ENCODE results near the gene LRRN4.
"Not testable (repeated sequence)": the region's sequence is repeated elsewhere in the genome, so short reads cannot be mapped to it uniquely, and the experiment has no call there.

Gene LRRN4

DNA sequence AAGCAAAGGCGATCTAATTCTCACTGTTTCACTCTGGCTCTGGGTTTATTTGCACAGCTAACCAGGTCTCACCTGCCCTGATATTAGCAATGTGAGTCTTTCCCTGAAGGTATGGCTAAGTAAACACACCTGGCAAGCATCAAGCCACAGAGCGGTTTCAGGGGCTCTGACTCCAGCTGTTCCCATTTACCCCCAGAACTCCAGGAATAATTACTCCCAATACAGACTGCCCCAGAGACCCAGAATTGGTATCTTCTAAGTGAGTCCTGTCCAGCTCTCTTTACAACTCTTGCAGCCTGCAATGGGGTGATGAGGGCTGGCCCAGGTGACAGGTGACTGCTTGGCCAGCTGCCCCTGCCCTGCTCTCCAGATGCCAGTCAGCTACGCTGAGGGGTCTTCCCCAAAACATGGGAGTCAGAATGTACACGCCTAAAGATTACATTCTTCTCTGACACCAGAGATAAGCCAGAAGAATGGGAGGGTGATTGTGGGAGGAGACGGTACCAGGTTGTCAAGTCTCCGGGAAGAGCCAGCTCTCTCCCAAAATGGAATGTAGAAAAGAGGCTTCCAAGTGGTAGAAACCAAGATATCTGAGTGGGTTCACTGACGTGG, 4.9 kb upstream of the LRRN4 start:
- DNase-seq (ENCODE audit: low read depth): no peak

- no peak for DNase-seq (ENCODE audit: low read depth)
These were observed 3.8 kb upstream of the LRRN4 start for GRCh38 chr20:6057691-6058090.

- no peak for DNase-seq (ENCODE audit: low read depth)
These were observed 3.3 kb upstream of the LRRN4 start for GRCh38 chr20:6057139-6057538.

DNA sequence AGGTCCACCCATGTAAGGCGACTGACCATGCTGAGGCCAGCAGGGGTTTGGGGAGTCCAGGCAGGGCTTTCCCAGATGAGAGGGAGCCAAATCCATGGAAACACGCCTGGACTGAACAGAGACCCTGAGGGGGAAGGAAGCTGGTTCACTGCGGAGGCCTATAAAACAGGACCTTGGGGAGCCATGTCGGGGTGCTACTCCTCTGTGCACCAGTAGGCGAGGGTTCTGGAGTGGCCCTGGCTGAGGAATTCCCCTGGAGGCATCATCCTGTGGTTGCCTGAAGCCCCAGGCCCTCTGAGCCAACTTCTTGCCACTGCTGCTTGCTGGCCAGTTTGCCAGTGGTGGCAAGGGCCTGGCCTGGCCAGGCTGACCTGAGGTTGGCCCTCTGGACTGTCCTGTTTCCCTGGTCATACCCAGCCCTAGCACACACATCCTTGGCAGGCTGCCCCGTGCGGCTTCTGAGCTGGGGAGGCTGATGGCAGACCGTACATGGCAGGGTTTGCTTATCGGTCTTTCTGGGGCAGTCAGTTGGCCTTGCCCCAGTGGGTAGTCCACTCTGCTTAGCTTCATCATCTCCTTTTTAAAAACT, 2.2 kb upstream of the LRRN4 start:
- DNase-seq (ENCODE audit: low read depth): no peak

- no peak for DNase-seq (ENCODE audit: low read depth)
These were observed 1.4 kb upstream of the LRRN4 start for GRCh38 chr20:6055161-6055783.

DNA sequence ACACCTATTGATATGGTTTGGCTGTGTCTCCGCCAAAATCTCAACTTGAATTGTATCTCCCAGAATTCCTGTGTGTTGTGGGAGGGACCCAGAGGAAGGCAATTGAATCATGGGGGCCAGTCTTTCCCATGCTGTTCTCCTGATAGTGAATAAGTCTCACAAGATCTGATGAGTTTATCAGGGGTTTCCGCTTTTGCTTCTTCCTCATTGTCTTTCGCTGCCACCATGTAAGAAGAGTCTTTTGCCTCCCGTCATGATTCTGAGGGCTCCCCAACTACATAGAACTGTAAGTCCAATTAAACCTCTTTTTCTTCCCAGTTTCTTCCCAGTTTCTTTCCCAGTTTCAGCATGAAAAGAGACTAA, 810 bp upstream of the LRRN4 start:
- DNase-seq (ENCODE audit: low read depth): not testable (repeated sequence)

DNA sequence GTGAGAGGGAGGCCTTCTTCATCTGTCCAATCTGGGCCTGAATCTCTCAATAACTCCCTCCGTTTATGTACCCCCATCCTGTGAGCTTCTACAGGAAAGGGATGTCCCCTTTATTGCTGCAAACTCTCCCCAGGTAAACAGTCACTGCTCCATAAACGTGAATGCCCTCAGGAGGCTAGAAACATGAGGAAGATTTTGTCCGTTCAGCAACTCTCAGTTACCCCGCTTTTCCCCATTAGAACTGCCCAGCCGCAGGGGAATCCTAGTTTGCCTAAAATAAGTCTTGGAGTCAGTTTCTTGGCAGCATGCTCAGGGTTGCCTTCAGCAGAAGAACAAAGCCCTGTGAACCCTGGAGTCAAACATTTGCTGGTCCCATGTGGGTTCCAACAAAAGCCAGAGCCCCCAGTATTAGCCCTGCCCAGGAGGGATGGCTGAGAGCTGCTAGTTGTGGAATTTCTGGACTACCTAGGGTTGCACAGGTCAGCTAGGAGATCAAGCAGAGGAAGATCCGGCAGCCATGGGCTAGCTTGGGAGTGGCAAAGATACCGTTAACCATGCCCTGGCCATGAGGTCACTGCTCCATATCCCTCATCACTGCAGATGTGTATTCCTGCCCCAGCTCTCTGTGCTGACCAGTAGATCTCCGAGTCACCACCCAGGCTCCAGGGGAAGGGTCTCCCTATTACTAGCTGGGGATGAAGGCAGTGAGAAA, 640 bp downstream of the LRRN4 start:
- no peak for DNase-seq (ENCODE audit: low read depth)

- no peak for DNase-seq (ENCODE audit: low read depth)
These were observed 2.4 kb downstream of the LRRN4 start for GRCh38 chr20:6051505-6051904.

DNA sequence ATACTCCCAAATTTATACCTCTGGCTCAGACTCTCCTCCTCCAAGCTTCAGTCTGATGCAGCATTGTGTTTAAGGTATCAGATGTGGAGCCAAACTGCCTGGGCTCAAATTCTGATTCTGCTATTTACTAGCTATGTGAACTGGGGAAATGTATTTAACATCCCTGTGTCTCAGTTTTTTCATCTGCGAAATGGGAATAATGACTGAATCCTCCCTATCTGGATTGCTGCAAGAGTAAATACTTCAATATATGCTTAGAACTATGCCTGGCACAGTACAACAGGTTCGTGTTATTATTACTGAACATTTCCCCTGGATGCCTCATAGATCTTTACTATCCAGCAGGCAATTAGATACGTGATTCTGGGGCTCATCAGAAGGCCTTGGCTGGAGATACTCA, 5.5 kb downstream of the LRRN4 start:
- no peak for DNase-seq (ENCODE audit: low read depth)

- DNase-seq (ENCODE audit: low read depth): no peak
These were observed 7.4 kb downstream of the LRRN4 start for GRCh38 chr20:6046432-6046831.

- DNase-seq (ENCODE audit: low read depth): no peak
These were observed 8.3 kb downstream of the LRRN4 start for GRCh38 chr20:6045566-6045965.

GRCh38 chr20:6044115-6044514, 9.7 kb downstream of the LRRN4 start:
- DNase-seq (ENCODE audit: low read depth): no peak

DNA sequence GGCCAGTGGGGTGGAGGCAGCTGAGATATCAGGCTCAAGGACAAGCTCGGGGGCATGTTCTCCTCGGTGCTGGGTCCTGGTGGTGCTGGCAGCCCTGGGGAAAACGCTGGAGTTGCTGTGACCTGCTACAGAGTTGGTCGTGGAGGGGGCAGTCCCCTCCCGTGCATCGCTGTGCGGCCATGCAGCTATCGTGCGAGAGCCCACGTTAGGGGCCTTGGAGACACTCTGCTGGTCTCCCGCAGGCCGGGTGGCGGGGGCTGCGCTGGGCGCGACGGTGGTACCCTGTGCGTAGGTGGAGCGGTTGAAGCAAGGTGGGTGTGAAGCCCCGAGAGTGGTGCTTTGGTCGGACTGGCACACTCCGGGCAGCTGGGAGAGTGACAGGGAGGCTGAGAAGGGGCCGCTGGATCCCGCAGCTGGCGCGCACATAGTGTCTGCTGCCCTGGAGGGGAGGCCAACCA, 12.0 kb downstream of the LRRN4 start:
- DNase-seq (ENCODE audit: low read depth): no peak

DNA sequence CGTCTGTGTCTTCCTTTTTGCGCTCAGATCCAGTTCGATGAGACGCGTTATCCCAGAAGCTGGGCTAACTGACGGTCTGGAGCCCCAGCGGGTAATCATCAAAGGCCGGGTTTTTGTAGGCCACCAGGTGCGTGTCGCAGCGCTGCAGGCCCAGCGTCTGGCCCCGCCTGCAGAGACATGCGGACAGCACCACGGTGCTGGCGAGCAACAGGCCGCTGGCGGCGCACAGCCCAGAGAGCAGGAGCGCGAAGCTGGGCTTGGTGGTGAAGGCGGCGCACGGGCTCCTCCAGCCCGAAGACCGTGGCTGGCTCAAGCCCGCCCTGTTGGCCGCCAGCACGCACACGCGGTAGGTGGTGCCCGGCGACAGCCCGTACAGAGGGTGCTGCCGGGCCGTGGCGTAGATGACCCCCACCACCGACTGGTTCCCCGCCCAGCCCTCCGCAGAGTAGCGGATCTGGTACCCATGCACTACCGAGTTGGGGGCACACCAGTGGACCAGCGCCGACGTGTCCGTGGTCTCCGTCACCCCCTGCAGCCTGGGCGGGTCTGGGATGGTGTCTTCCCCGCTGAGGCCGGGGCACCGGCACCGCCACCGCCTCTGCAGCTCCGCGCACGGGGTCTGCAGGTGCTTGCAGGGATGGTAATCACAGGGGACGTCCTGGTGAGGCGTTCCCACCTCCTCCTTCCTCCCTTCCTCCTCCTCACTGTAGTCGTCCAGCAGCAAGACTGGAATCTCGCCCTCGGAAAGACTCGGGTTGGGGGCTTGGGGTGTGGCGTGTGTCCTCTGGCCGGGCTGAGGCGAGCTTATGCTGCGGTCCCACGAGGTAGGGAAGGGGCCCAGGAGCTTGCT, 12.7 kb downstream of the LRRN4 start:
- no peak for DNase-seq (ENCODE audit: low read depth)

- no peak for DNase-seq (ENCODE audit: low read depth)
These were observed 13.3 kb downstream of the LRRN4 start for GRCh38 chr20:6040540-6040939.

DNA sequence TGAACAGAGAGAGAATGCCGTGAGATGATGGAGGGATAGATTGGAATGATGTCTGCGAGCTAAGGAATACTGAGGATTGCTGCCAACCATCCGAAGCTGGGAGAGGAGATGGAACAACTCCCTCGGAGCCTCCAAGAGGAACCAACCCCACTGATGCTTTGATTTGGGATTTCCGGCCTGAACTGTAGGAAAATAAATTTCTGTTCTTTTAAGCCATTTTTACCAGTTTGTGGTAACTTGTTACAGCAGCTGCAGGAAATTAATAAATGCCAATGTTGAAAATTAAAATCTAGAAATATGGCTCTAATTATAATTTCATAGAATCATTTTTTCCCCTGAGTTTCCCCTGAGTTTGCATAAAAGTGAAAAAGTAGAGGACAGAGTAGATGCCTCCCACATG, 14.1 kb downstream of the LRRN4 start:
- DNase-seq (ENCODE audit: low read depth): no peak

DNA sequence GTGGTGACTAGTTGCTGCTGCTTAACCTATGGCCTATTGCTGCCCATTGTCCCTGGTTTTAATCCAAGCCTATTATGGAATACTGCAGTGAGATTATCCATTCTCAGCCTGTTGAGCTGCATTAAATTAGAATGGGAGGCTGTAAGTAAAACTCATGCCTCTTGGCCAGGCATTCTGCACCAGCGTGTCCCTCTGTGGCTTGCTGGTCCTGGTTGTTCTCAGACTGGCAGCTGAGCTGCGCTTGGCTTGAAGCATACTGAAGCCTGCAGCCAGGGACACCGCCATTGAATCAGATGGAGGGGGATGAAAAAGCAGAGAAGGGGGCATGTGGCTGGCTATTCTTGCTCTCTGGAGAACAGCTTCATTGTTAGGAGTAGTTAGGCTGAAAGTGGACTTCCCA, 15.6 kb downstream of the LRRN4 start:
- DNase-seq (ENCODE audit: low read depth): no peak

DNA sequence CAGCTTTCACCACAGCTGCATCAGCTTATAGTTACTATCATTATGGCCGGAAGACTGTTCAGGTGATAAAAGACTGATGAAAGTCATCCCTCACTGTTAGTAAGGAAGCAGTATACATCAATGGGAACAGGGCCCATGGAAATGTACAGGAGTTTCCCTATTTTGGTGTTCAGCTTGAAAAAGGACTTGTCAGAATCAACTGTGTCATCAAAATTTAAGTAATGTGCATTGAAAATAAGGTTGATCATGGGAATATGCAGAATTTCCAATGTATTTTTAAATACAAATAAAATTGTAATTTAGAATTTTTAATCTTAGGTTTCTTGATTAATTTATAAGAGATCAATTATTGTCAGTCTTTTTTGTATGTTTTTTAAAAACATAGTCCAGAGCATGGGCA, 16.8 kb downstream of the LRRN4 start:
- DNase-seq (ENCODE audit: low read depth): no peak

DNA sequence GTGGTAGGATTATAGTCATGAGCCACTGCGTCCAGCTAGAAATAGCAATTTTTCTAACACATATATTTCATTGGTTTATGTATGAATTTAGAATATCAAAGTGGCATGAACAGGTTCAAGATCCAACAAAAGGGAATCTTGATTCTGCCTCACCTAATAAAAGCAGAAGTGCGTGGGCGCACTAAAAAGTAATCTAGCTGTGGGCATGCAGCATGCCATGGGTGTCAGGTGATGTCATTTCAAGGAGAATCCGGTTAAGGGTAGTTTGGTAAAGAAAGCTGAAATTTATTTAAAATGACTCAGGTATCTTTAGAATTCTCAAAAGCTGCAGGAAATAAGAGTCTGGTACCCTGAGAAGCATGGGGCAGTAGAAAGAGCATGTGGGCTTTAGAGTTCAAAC, 17.6 kb downstream of the LRRN4 start:
- no peak for DNase-seq (ENCODE audit: low read depth)

- no peak for DNase-seq (ENCODE audit: low read depth)
These were observed 19.5 kb downstream of the LRRN4 start for GRCh38 chr20:6034134-6034969.

DNA sequence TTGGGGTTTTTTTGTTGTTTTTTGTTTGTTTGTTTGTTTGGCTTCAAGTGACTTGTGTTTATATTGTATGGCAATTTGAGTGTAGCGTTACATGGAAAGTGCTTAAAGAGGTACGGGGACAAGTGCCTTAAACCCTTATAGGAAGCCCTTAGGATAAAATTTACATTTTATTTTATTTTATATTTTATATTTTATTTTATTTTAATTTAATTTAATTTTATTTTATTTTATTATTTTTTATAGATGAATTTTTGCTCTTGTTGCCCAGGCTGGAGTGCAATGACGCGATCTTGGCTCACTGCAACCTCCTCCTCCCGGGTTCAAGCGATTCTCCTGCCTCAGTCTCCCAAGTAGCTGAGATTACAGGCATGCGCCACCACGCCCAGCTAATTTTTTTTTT, 21.0 kb downstream of the LRRN4 start:
- DNase-seq (ENCODE audit: low read depth): not testable (repeated sequence)
